Measurements from ENCODE around the gene OTOG. TPM values are rescaled to one million over a fixed set of nuclear protein-coding genes. Genes with fewer than 3 reads are reported as not detected.

The OTOG gene
- total RNA-seq, 1 donor from 2014 or later, result 42.1 TPM

DNA sequence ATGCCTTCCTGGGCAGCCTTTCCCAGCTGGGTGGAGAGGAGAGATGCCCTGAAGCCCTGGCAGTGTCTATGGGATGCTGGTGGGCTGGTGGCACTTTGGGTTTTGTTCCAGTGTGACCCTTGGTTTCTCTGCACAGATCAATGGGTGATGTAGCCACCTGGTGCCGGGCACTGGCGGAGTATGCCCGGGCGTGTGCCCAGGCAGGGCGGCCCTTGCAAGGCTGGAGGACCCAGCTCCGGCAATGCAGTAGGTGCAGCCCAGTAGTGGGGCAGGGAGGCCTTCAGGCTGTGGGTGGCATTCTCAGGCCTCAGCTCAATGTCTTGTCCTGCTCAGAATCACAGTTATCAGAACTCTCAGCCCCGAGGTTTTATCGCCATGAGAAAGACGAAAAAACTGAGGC lies 11.9 kb downstream of the OTOG start:
- Histone ChIP-seq H3K9me3 (ENCODE audit: low read depth) (no peaks in the 10 kb centered on the region), H3K4me2 (no peak overlapping the region), H3K4me1 (no peaks in the 10 kb centered on the region), H3F3A (ENCODE audit: low read depth) (no peaks in the 10 kb centered on the region), H4K20me1 (ENCODE audit: low read depth) (no peaks in the 10 kb centered on the region), H3K4me3 (no peak overlapping the region), H3K9ac (no peak overlapping the region), H3K27me3 (no peaks in the 10 kb centered on the region), H2AFZ (replicated peaks) (no peak overlapping the region), H3K36me3 (no peaks in the 10 kb centered on the region), H3K79me2 (ENCODE audit: low read depth) (no peaks in the 10 kb centered on the region), H3K27ac (no peak overlapping the region)
- Mint-ChIP-seq H3K4me1 (no peaks in the 10 kb centered on the region), H3K36me3 (no peaks in the 10 kb centered on the region), H3K4me3 (no peak overlapping the region), H3K27ac (no peak overlapping the region), H3K27me3 (ENCODE audit: insufficient read depth, low read depth) (peaks cover 15% of the 10 kb centered on the region), H3K9me3 (no peaks in the 10 kb centered on the region)
- no peak for DNase-seq (ENCODE audit: low spot score)
- TF ChIP-seq EZH2phosphoT487 (IDR thresholded peaks at IDR 0.05) (no peak), EZH2 (IDR thresholded peaks at IDR 0.05) (no peak)
- TF ChIP-seq, protein P1, sequence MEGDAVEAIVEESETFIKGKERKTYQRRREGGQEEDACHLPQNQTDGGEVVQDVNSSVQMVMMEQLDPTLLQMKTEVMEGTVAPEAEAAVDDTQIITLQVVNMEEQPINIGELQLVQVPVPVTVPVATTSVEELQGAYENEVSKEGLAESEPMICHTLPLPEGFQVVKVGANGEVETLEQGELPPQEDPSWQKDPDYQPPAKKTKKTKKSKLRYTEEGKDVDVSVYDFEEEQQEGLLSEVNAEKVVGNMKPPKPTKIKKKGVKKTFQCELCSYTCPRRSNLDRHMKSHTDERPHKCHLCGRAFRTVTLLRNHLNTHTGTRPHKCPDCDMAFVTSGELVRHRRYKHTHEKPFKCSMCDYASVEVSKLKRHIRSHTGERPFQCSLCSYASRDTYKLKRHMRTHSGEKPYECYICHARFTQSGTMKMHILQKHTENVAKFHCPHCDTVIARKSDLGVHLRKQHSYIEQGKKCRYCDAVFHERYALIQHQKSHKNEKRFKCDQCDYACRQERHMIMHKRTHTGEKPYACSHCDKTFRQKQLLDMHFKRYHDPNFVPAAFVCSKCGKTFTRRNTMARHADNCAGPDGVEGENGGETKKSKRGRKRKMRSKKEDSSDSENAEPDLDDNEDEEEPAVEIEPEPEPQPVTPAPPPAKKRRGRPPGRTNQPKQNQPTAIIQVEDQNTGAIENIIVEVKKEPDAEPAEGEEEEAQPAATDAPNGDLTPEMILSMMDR (IDR thresholded peaks at IDR 0.05), result no peak

DNA sequence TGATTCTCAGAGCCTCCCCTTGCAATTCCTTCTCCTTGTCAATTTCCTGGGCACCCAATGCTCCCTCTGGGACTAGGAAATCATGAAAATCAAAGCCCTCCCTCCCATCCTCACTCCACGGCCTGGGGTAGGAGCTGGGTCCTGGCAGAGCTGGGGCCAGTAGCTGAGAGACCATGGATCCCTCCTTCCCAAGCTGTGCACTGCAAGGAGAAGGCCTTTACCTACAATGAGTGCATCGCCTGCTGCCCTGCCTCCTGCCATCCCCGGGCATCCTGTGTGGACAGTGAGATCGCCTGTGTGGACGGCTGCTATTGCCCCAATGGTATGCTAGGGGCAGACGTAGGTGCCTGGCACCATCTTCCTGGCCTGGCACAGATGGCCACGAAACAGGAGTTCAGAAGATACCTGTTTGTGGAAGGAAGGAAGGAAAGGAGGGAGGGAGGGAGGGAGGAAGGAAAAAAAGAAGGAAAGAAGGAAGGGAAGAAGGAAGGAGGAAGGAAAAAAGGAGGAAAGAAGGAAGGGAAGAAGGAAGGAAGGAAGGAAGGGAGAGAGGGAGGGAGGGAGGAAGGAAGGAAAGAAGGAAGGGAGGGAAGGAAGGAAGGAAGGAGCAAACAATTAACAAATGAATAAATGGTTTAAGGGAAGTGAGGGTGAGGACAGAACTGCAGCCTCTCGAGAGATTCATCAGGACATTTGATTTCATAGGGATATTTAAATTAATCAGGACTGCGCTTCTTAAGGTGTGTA lies 12.5 kb downstream of the OTOG start:
- H3K4me3 Mint-ChIP-seq, result no peak overlapping the region
- no peak overlapping the region for H3K4me2 ChIP-seq
- H3K4me1 ChIP-seq, result no peaks in the 10 kb centered on the region
- H3K9ac ChIP-seq, result no peak overlapping the region
- H3K4me3 ChIP-seq, result no peak overlapping the region
- H3K9me3 Mint-ChIP-seq, result no peaks in the 10 kb centered on the region
- no peak overlapping the region for H3K27ac Mint-ChIP-seq
- peaks cover 15% of the 10 kb centered on the region for H3K27me3 Mint-ChIP-seq (ENCODE audit: insufficient read depth, low read depth)
- H3K4me1 Mint-ChIP-seq, result no peaks in the 10 kb centered on the region
- no peaks in the 10 kb centered on the region for H4K20me1 ChIP-seq (ENCODE audit: low read depth)
- no peaks in the 10 kb centered on the region for H3K36me3 Mint-ChIP-seq
- TF ChIP-seq, protein P1 (IDR thresholded peaks at IDR 0.05), result no peak
- TF ChIP-seq EZH2 (IDR thresholded peaks at IDR 0.05) (no peak), EZH2phosphoT487 (IDR thresholded peaks at IDR 0.05) (no peak)
- no peaks in the 10 kb centered on the region for H3K36me3 ChIP-seq
- H3K9me3 ChIP-seq (ENCODE audit: low read depth), result no peaks in the 10 kb centered on the region
- no peak for DNase-seq (ENCODE audit: low spot score)
- no peaks in the 10 kb centered on the region for H3K27me3 ChIP-seq
- no peaks in the 10 kb centered on the region for H3K79me2 ChIP-seq (ENCODE audit: low read depth)
- H3F3A ChIP-seq (ENCODE audit: low read depth), result no peaks in the 10 kb centered on the region
- H3K27ac ChIP-seq, result no peak overlapping the region
- H2AFZ ChIP-seq (replicated peaks), result no peak overlapping the region

DNA sequence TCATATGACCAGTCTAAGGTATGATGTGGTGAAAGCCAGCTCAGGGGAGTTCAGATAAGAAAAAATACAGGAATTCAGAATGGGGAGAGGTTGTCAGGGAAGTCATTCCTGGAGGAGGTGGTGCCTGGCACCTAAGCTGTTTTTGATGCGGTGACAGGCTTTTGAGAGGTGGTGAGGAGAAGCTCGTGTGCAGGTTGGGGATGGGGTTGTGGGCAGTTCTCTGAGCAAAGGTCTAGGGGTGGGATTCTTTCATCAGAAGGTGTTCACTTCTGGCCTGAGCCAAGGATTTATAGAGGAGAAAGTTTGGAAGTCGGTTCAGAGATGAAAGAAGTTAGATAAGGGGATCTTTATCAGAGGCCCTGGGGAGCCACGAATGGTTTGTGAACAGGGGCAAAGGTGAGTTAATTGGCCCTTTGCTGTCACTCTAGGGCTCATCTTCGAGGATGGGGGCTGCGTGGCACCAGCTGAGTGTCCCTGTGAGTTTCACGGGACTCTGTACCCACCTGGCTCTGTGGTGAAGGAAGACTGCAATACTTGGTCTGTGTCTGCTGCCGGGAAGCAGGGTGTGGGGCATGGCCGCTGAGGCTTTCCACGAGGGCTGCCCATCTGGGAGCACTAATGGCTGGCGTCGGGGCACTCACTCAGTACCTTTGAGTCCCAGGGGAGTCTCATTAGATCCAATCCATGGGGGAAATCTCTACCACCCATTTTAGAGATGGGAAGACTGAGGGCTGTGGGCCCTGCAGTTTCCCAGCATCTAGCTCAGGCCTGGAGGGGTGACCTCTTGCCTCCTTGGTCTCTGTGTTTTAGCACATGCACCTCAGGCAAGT lies 13.4 kb downstream of the OTOG start:
- no peak overlapping the region for H3K27ac ChIP-seq
- H3K4me1 ChIP-seq, result no peaks in the 10 kb centered on the region
- TF ChIP-seq EZH2 (IDR thresholded peaks at IDR 0.05), result no peak
- no peak for TF ChIP-seq EZH2phosphoT487 (IDR thresholded peaks at IDR 0.05)
- TF ChIP-seq, protein P1 (IDR thresholded peaks at IDR 0.05), result no peak
- no peak overlapping the region for H3K27ac Mint-ChIP-seq
- no peaks in the 10 kb centered on the region for H3K79me2 ChIP-seq (ENCODE audit: low read depth)
- H4K20me1 ChIP-seq (ENCODE audit: low read depth), result no peaks in the 10 kb centered on the region
- no peaks in the 10 kb centered on the region for H3K36me3 ChIP-seq
- H3K27me3 ChIP-seq, result no peaks in the 10 kb centered on the region
- H2AFZ ChIP-seq (replicated peaks), result no peak overlapping the region
- H3K27me3 Mint-ChIP-seq (ENCODE audit: insufficient read depth, low read depth), result peaks cover 15% of the 10 kb centered on the region
- no peaks in the 10 kb centered on the region for H3K9me3 ChIP-seq (ENCODE audit: low read depth)
- no peaks in the 10 kb centered on the region for H3F3A ChIP-seq (ENCODE audit: low read depth)
- H3K4me3 ChIP-seq, result no peak overlapping the region
- no peak for DNase-seq (ENCODE audit: low spot score)
- H3K4me1 Mint-ChIP-seq, result no peaks in the 10 kb centered on the region
- H3K36me3 Mint-ChIP-seq, result no peaks in the 10 kb centered on the region
- H3K9me3 Mint-ChIP-seq, result no peaks in the 10 kb centered on the region
- no peak overlapping the region for H3K4me2 ChIP-seq
- no peak overlapping the region for H3K4me3 Mint-ChIP-seq
- no peak overlapping the region for H3K9ac ChIP-seq

Measured in neural progenitor cell (in vitro differentiated cells).